K562 (cell line): Measurements from ENCODE around the gene ABLIM1. TPM values are rescaled to one million over a fixed set of nuclear protein-coding genes. Genes with fewer than 3 reads are reported as not detected.

ENCODE experiments used
- ATAC-seq: fragments of 200-7000 bp; cut with Tn5 transposase; 3 replicates; pipeline ENCODE4 v1.9.1; 2020; ENCODE audit warnings: moderate library complexity
- BruUV-seq: library from RNA; stranded (reverse); fragments of 400-500 nt; replicated peaks from 2 replicates; lab custom pipeline; 2021; lab: Mats Ljungman, UMichigan
- CTCF ChIA-PET: fragments of 300-600 bp; formaldehyde crosslinking; extraction: SDS; loops from one replicate; lab custom pipeline; 2021; ENCODE audit warnings: low intra/inter-chr PET ratio; lab: Yijun Ruan, JAX
- POLR2A ChIA-PET: fragments of 300-600, 350-650 bp; sonication (Branson Sonifier 250); formaldehyde crosslinking; extraction: SDS; loops from one replicate; lab custom pipeline; 2021; ENCODE audit warnings: antibody characterized with exemption, inconsistent platforms; lab: Yijun Ruan, JAX
- DNase-seq, 4 experiments: peaks; one replicate each; pipeline versions ENCODE4 v3.0.0 to v3.0.0-alpha.2; 2011 to 2018; ENCODE audit warnings: low spot score in 3 of 4, mixed read lengths in 3 of 4; ENCODE audit errors: extremely low read depth in 1 of 4
- FAIRE-seq: peaks from 2 replicates; lab custom pipeline; 2011; peaks lifted over from hg19 to GRCh38; lab: Jason Lieb, UNC
- H2AFZ ChIP-seq: 2 replicates; pipeline ENCODE4 v1.6.0; 2011; ENCODE audit warnings: low read depth, low read length, control low read depth, inconsistent platforms
- H3K27ac ChIP-seq: fragments of 200-600 bp; 3 replicates; pipeline ENCODE4 v1.8.0; 2011; ENCODE audit warnings: low read depth, mild to moderate bottlenecking, control low read depth, inconsistent platforms, low read length, moderate library complexity, mixed read lengths; ENCODE audit errors: extremely low read depth
- H3K27me3 ChIP-seq, 2 experiments: fragments of 300-600 bp in 1 of 2; 2 replicates in 1 of 2; 3 replicates in 1 of 2; pipeline versions ENCODE4 v1.6.0 to v1.8.0; 2011; ENCODE audit warnings: inconsistent platforms in 2 of 2, low read length in 2 of 2, mild to moderate bottlenecking in 1 of 2, mixed read lengths in 1 of 2, moderate library complexity in 1 of 2; ENCODE audit not compliant: control insufficient read depth in 2 of 2, insufficient read depth in 2 of 2
- H3K36me3 ChIP-seq: fragments of 300-600 bp; 3 replicates; pipeline ENCODE4 v1.8.0; 2011; ENCODE audit warnings: mild to moderate bottlenecking, low read length, inconsistent platforms; ENCODE audit not compliant: control insufficient read depth, insufficient read depth
- H3K4me1 ChIP-seq, 2 experiments: fragments of 200-600 bp in 1 of 2; replicated peaks in 1 of 2; 2 replicates in 1 of 2; 3 replicates in 1 of 2; pipeline versions ENCODE4 v1.5.1 to v1.8.0; 2011; ENCODE audit warnings: inconsistent platforms in 2 of 2, low read length in 2 of 2, mild to moderate bottlenecking in 1 of 2, mixed read lengths in 1 of 2, moderate library complexity in 1 of 2; ENCODE audit not compliant: control insufficient read depth in 2 of 2, insufficient read depth in 2 of 2
- H3K4me2 ChIP-seq: 2 replicates; pipeline ENCODE4 v1.6.1; 2011; ENCODE audit warnings: low read length, control low read depth, inconsistent platforms, mixed read lengths; ENCODE audit not compliant: insufficient read depth
- H3K4me3 ChIP-seq: fragments of 200-600 bp; sonication (generic), shearing (Covaris generic); 2 replicates; pipeline ENCODE4 v1.5.1; 2016; ENCODE audit warnings: control low read depth, inconsistent platforms
- H3K79me2 ChIP-seq: fragments of 200-600 bp; 3 replicates; pipeline ENCODE4 v1.8.0; 2011; ENCODE audit warnings: low read length, inconsistent platforms; ENCODE audit not compliant: control insufficient read depth, insufficient read depth
- H3K9ac ChIP-seq, 2 experiments: 2 replicates each; pipeline versions ENCODE4 v1.6.0 to v1.6.1; 2011; ENCODE audit warnings: low read depth in 2 of 2, low read length in 2 of 2, control low read depth in 1 of 2, inconsistent platforms in 1 of 2, mild to moderate bottlenecking in 1 of 2, mixed read lengths in 1 of 2; ENCODE audit not compliant: insufficient read depth in 1 of 2
- H3K9me1 ChIP-seq: one replicate; pipeline ENCODE4 v1.6.0; 2011; ENCODE audit warnings: inconsistent platforms, mild to moderate bottlenecking, low read length, moderate library complexity; ENCODE audit not compliant: control insufficient read depth, insufficient read depth
- H3K9me3 ChIP-seq: replicated peaks from 2 replicates; pipeline ENCODE4 v1.5.1; 2011; ENCODE audit warnings: low read depth, low read length, inconsistent platforms; ENCODE audit not compliant: control insufficient read depth, insufficient read depth
- H4K20me1 ChIP-seq: replicated peaks from 2 replicates; pipeline ENCODE4 v1.6.1; 2011; ENCODE audit warnings: low read length, inconsistent platforms, mixed read lengths; ENCODE audit not compliant: control insufficient read depth, insufficient read depth
- GATAD2A ChIP-seq: fragments of 450-650 bp; IDR thresholded peaks from 2 replicates; pipeline ENCODE4 v1.6.1; 2017
- MTA3 ChIP-seq: fragments of 450-650 bp; formaldehyde crosslinking; IDR thresholded peaks from 2 replicates; pipeline ENCODE4 v1.6.1; 2017; ENCODE audit warnings: mild to moderate bottlenecking, borderline replicate concordance
- ZBTB9 ChIP-seq: fragments of 450-650 bp; formaldehyde crosslinking; IDR thresholded peaks from 2 replicates; pipeline ENCODE4 v1.4.0; 2020; ENCODE audit warnings: mild to moderate bottlenecking, moderate library complexity
- ZNF589 ChIP-seq: fragments of 200-800 bp; sonication (Bioruptor generic); IDR thresholded peaks from 2 replicates; pipeline ENCODE4 v1.6.1; 2016; ENCODE audit warnings: low read depth, missing genetic modification characterization, missing compliant biosample characterization
- WGBS: fragments of 100-300 bp; shearing (Covaris generic); methylation state at CpG from one replicate; pipeline ENCODE4 v1.1.6; 2016; ENCODE audit warnings: low coverage, mixed read lengths; ENCODE audit not compliant: insufficient coverage; ENCODE audit errors: missing lambda C conversion rate; 5-methylcytosine and 5-hydroxymethylcytosine counted together
- in situ Hi-C: fragments of 300-500 bp; cut with MboI; formaldehyde crosslinking; loops from 4 replicates; pipeline ENCODE4 v1.15.0; 2018; ENCODE audit warnings: inconsistent platforms, mixed read lengths
- intact Hi-C: fragments of 100-400 bp; cut with micrococcal nuclease; formaldehyde crosslinking; loops from 2 replicates; pipeline ENCODE4 v1.14.2; 2022
- polyA plus RNA-seq, 8 experiments: library from polyadenylated mRNA; depleted of rRNA in 4 of 8; stranded (reverse) in 5 of 8; unstranded in 3 of 8; fragments of >200 nt; fragmentation: Nextera tagmentation in 2 of 8; fragmentation: Illumina TruSeq in 1 of 8; extraction: Ambion mirVana in 2 of 8; extraction: Trizol in 1 of 8; gene quantifications; 2 replicates each; pipeline versions ENCODE4 v1.2.1 to v1.2.3, GENCODE V29; 2011 to 2014; ENCODE audit warnings: inconsistent platforms in 1 of 8, missing spikeins in 1 of 8
- total RNA-seq, 7 experiments: library from RNA; depleted of rRNA in 6 of 7; stranded (reverse); fragments of >200 nt in 6 of 7; fragmentation: Illumina TruSeq in 2 of 7; extraction: Trizol in 2 of 7; gene quantifications; 2 replicates each; pipeline versions ENCODE4 v1.2.1 to v1.2.3, GENCODE V29; 2011 to 2021; ENCODE audit warnings: low replicate concordance in 1 of 7
- TF ChIP-seq, protein P1 (sequence below): fragments of 450-650 bp; IDR thresholded peaks from 2 replicates; pipeline ENCODE4 v1.6.1; 2016; ENCODE audit warnings: mild to moderate bottlenecking

ABLIM1 gene
- total and polyA plus RNA-seq, 9 of the 15 experiments (the other 6 are each of a cell fraction or from before 2014, with no cell fraction given), result 0.07 to 0.49 (median 0.14) TPM; not detected in 6

DNA sequence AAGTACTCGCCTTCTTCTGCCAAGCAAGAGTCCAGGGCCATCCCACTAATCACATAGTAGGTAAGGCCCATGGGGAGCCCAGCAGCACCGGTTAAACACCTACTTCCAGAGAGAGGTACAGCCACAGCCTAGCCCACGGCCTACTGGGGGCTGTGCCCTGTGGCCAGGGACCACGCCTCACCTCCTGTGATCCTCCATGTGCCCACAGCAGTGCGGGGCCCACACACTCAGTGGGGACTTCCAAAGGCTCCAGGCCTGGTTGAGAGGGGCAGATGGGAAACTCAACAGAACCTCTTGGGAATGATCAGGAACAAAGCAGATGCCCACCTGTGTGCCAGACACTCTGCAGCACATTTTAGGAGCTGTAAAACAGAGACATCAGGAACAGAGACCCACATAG is 273.5 kb downstream of the ABLIM1 start:
- TF ChIP-seq, protein P1, sequence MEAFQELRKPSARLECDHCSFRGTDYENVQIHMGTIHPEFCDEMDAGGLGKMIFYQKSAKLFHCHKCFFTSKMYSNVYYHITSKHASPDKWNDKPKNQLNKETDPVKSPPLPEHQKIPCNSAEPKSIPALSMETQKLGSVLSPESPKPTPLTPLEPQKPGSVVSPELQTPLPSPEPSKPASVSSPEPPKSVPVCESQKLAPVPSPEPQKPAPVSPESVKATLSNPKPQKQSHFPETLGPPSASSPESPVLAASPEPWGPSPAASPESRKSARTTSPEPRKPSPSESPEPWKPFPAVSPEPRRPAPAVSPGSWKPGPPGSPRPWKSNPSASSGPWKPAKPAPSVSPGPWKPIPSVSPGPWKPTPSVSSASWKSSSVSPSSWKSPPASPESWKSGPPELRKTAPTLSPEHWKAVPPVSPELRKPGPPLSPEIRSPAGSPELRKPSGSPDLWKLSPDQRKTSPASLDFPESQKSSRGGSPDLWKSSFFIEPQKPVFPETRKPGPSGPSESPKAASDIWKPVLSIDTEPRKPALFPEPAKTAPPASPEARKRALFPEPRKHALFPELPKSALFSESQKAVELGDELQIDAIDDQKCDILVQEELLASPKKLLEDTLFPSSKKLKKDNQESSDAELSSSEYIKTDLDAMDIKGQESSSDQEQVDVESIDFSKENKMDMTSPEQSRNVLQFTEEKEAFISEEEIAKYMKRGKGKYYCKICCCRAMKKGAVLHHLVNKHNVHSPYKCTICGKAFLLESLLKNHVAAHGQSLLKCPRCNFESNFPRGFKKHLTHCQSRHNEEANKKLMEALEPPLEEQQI, result no peak
- TF ChIP-seq ZBTB9 (CRISPR knock-in tag) (no peak), ZNF589 (CRISPR knock-in tag) (no peak), GATAD2A (no peak), MTA3 (no peak)
- FAIRE-seq (no peak), ATAC-seq (no peak), DNase-seq (no peak)
- in situ Hi-C loops, result no loop called here
- H3K4me1 ChIP-seq, result no peaks in the 10 kb centered on the region
- no peaks in the 10 kb centered on the region for H3K36me3 ChIP-seq
- intact Hi-C loops, result no loop called here
- H3K27me3 ChIP-seq, result no peaks in the 10 kb centered on the region
- H4K20me1 ChIP-seq, result no peaks in the 10 kb centered on the region
- no peak overlapping the region for H3K9ac ChIP-seq
- H3K79me2 ChIP-seq, result no peaks in the 10 kb centered on the region
- H3K4me3 ChIP-seq, result no peak overlapping the region
- 0% methylated on average over 4 of the region's 5 CpGs for WGBS
- ChIA-PET CTCF (no interaction called here), POLR2A (no interaction called here)
- no peaks in the 10 kb centered on the region for H3K9me1 ChIP-seq
- BruUV-seq, result no TSS peak
- no peak overlapping the region for H3K27ac ChIP-seq
- H3K9me3 ChIP-seq, result no peaks in the 10 kb centered on the region
- no peak overlapping the region for H2AFZ ChIP-seq
- no peak overlapping the region for H3K4me2 ChIP-seq
